Muscle of arm (tissue), 12 donors: ENCODE results near the gene SAE1. TPM values are rescaled to one million over a fixed set of nuclear protein-coding genes. Genes with fewer than 3 reads are reported as not detected.
"Not testable (repeated sequence)": the region's sequence is repeated elsewhere in the genome, so short reads cannot be mapped to it uniquely, and the experiment has no call there.

Experiments used
- DNase-seq: peaks from one replicate; pipeline ENCODE4 v3.0.0-alpha.2; 2013
- polyA plus RNA-seq, 12 donors: library from polyadenylated mRNA; unstranded; fragments of 120-200 nt; gene quantifications; one replicate each; pipeline ENCODE4 v1.2.1, GENCODE V29; 2013; ENCODE audit not compliant: insufficient read length in 12 of 12

SAE1 gene
- polyA plus RNA-seq, 12 donors, result 53.5 to 94.9 (median 76.7) TPM; not detected in 1

DNA sequence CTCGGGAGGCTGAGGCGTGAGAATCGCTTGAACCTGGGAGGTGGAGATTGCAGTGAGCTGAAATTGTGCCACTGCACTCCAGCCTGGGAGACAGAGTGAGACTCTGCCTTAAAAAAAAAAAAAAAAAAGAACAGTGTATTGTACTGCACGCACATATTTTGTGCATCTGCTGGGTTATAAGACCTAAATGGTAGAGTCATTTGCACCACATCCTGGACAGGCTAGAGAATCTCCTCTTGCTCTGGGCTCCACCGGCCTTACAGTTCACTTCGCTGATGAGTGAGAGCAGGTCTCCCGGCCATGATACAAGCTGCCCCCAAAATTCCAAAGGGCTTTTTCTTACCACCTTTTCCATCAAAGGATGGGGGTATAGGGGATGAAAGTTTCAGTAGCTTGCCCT is 7.2 kb upstream of the SAE1 start:
- DNase-seq, result no peak

DNA sequence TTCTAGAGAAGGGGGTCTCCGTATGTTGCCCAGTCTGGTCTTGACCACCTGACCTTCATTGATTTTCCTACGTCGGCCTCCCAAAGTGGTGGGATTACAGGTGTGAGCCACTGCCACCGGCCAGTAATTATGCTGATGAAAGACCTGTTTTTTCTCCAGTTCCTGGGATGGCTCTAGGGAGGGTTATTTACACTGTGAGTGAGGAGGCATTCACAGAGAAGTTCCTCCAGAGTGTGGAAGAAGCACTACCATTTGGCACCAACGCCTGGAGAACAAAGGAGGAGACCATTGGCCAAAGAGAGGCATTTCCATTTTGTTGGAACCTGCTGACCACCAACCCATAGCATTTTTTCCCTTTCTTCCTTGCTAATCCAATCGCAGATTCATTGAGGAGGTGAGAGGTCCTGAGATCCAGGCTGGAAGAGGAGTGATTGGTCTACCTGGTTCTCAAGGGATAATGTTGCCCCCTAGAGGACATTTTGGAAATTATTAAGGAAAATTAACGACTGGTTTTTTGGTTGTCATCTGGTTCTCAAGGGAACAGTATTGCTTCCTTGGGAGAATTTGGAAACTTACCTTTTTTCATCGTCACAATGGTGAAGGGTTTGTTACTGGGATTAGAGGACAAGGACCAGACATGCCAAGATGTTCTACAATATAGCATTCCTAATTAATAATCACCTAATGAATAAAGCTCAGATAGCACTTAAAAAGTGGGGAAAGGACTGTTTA is 5.5 kb upstream of the SAE1 start:
- peak; percentile 71 for DNase-seq

DNA sequence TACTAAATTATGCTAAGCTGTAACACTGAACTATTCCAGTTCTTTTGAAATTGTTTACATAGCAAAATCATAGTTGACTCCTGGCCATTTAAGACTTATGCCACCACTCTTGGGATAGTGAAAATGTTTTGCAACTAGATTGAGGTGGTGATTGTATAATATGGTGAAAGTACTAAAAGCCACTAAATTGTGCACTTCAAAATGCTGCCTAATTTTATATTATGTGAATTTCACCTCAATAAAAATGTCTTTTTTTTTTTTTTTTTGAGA is 5.0 kb upstream of the SAE1 start:
- DNase-seq, result no peak

DNA sequence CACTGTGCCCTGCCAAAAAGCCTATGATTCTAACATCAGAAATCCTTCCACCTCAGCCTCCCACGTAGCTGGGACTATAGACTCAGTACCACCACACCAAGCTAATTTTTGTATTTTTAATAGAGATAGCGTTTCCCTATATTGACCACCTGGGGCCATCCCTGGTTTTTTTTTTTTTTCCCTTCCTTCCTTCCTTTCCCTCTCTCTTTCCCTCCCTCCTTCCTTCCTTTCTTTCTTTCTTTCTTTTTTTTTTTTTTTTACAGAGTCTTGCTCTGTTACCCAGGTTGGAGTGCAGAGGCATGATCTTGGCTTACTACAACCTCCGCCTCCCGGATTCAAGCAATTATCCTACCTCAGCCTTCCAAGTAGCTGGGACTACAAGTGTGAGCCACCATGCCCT is 1.1 kb upstream of the SAE1 start:
- no peak for DNase-seq

DNA sequence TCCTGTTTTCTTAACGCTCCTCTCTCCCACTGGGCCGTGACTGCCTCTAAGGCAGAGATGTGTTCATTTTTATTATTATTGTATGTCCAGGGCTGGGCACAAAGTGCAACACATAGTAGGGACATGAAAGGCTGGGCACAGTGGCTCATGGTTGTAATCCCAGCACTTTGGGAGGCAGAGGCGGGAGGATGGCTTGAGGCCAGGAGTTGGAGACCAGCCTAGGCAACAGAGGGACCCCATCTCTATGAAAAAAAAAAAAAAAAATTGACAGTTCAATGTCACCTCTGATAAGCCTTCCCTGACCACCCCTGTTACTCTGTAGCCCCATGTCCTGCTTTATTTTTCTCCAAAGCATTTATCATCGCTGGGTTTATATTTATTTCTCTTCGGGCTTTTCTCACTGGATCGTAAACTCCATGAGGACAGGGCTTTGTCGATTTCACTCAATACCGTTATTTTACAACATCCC is 481 bp upstream of the SAE1 start:
- DNase-seq, result no peak

DNA sequence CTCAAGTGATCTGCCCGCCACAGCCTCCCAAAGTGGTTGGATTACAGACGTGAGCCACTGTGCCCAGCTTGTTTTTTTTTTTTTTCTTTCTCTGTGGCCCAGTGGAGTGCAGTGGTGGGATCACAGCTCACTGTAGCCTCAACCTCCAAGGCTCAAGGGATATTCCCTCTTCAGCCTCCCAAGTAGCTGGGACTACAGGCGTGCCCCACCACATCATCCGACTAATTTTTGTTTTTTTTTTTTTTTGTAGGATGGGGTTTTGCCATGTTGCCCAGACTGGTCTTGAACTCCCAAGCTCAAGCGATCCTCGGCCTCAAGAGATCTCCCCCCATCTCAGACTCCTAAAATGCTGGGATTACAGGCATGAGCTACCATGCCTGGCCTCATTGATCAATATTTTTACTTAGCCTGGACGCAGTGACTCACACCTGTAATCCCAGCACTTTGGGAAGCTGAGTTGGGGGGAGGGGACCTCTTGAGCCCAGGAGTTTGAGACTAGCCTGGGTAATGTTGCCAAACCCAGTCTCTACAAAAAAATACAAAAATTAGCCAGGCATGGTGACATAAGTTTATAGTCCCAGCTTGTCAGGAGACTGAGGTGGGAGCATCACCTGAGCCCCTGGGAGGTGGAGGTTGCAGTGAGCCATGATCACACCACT is 1.7 kb downstream of the SAE1 start:
- DNase-seq, result no peak

DNA sequence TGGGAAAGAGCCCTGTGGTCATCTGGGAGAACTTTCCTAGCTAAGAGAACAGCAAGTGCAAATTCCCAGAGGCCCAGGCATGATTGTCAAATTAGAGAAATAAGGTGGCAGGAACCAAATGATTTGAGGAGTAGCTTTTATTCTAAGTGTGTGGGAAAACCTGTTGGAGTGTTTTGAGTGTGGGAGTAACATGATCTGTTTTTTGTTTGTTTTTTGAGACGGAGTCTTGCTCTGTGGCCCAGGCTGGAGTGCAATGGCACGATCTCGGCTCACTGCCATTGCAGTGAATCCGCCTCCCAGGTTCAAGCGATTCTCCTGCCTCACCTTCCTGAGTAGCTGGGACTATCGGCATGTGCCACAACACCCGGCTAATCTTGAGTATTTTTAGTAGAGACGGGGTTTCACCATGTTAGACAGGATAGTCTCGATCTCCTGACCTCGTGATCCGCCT is 2.4 kb downstream of the SAE1 start:
- no peak for DNase-seq

DNA sequence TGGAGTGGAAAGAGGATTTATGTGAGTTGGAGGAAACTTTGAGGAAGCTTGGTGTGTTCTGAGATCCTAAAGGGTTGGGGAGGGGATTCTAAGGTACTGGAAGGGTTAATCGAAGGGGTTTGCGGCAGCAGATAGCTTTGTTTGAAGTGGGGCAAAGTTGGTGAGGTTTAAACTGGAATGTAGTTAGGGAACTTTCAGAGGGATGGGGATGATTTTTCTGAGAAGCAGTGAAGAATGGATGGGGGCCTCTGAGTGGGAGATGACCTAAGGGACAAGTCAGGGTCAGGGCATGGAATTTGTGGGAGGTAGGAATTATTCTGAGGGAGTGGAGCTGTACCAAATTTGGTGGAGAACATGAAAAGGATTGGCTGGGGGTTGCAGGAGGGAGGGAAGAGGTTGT is 3.9 kb downstream of the SAE1 start:
- no peak for DNase-seq

DNA sequence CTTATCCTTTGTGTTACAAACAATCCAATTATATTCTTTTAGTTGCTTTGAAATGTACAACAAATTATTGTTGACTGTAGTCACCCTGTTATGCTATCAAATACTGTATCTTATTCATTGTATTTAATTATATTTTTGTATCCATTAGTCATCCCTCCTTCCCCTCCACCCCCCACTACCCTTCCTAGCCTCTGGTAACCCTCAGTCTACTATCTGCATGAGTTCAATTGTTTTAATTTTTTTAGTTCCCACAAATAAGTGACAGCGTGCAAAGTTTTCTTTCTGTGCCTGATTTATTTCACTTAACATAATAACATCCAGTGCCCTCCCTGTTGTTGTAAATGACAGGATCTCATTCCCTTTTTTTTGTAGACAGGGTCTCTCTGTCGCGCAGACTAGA is 4.5 kb downstream of the SAE1 start:
- no peak for DNase-seq

DNA sequence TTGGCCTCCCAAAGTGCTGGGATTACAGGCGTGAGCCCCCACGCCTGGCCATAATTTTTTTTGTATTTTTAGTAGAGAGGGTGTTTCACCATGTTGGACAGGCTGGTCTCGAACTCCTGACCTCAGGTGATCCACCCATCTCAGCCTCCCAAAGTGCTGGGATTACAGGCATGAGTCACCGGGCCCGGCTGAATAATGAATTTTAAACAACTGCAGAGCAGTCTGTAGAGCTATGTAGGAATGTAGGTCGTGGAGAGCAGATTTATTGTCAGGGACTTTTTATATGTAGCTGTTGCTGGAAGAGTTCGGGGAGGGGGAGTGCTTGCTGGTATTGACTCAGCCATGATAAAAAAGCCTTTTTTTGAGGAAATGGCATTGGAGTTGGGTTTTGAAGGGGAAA is 10.6 kb downstream of the SAE1 start:
- not testable (repeated sequence) for DNase-seq

DNA sequence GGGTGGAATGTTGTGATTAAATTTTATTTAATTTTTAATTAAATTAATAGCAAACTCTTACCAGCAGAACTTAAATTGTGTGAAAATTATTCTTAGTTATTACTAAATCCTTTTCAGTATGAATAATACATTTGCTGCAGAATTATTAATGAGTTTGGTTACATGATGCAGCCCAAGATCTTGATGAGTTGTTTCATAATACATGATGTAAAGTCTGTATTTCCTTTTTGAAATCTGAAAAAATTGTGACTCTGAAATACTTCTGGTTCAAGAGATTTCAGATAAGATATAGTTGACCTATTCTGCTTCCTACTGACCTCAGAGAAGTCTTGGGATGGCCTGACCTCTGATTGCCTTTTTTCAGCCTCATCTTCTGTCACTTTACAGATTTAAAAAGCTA is 11.1 kb downstream of the SAE1 start:
- no peak for DNase-seq

DNA sequence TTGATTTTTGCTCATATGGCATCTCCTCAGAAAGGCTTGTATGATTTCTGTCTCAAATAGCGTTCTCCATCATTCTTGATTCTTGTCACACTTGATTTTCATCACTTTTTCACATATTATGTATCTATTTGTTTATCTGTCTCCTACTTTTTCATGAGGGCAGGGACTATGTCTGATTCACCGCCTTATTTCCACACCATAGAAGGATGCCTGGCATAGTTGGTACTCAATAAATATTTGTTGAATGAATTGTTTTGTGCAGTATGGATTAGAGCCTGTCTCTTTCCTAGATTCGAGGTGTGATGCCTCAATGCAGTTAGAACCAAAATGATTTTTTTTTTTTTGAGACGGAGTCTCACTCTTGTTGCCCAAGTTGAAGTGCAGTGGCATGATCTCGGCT is 12.1 kb downstream of the SAE1 start:
- DNase-seq, result no peak

DNA sequence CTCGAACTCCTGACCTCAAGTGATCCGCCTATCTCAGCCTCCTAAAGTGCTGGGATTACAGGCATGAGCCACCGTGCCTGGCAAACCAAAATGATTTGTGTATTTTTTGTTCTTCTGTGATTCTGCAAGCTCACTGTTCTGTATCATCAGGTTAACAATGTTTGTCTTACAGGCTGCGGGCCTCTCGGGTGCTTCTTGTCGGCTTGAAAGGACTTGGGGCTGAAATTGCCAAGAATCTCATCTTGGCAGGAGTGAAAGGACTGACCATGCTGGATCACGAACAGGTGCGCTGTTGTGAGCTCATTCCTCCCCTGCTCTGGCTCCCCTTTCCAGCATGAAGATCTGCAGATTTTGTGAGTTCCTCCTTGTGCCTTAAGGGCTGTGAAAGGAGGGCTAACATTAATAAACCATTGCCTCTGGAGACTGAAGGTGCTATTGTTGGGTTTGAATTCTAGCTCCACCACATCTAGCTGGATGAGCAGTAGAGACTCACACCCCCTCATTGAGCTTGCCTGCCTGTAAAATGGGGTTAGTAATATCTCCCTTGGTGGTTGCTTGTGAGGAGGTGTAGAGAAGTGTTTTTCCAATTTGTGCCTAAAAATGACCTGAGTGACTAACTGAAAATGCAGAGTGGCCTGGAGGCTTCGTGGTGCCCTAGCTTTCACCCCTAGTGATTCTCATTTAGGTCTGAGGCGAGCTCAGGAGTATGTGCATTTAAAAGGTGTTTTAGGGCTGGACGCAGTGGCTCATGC is 12.9 kb downstream of the SAE1 start:
- DNase-seq, result no peak

DNA sequence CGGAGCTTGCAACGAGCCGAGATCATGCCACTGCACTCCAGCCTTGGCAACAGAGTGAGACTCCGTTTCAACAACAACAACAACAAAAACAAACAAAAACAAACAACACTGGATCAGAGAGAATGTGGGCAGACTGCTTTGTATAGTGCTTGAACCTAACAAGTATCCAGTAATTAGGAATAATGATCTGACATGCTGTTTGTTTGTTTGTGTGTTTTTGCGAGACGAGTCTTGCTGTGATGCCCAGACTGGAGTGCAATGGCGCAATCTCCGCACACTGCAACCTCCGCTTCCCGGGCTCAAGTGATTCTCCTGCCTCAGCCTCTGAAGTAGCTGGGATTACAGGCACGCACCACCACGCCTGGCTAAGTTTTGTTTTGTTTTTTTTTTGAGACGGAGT is 14.0 kb downstream of the SAE1 start:
- no peak for DNase-seq

DNA sequence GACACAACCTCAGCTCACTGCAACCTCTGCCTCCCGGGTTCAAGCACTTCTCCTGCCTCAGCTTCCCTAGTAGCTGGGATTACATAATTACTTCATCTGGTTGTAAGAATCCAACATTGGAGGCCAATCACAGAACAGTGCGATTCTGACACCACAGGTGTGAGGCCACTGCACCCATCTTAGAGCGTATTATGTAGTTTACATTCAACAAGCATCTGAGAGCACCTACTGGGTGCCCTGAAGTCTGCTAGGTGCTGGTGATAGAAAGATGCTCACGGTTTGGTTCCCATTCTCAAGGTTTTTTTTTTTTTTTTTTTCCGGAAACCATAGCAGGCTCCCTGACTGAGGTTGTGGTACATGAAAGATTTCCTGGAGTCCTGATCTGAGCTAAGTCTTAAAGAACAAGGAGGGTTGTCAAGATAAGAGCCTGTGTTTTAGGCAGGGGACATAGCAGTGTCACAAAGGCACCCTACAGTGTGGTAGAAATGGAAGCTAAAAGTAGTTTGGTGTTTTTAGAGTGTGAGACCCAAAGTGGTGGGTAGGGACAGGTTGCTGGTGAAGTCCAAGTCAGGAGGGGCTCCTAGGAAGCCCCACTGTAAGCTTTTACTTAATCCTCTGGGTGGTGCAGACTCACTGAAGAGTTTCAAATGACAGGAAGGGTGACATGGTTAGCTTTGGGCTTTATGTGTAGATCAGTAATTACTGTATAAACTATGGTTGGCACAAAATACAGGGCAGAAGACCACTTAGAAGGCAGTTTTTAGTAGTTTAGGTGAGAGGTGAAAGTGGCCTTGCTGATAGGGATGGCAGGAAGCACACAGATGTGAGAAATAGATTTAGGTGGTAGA is 15.2 kb downstream of the SAE1 start:
- DNase-seq, result no peak

DNA sequence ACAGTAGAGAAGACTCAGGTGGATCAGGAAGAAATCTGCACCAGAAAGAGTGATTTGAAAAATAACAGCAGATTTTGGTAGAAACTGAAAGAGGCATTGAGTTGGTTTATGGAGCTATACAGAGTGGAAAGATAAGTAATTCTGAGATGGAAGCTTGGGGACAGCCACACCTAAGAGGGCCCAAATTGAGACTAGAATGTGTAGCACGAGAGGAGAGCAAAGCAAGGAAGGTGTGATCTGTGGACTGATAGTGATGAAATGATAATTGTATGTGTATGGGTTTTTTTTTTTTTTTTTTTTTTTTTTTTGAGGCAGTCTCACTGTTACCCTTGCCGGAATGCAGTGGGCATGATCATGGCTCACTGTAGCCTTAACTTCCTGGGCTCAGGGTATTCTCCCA is 16.3 kb downstream of the SAE1 start:
- no peak for DNase-seq

DNA sequence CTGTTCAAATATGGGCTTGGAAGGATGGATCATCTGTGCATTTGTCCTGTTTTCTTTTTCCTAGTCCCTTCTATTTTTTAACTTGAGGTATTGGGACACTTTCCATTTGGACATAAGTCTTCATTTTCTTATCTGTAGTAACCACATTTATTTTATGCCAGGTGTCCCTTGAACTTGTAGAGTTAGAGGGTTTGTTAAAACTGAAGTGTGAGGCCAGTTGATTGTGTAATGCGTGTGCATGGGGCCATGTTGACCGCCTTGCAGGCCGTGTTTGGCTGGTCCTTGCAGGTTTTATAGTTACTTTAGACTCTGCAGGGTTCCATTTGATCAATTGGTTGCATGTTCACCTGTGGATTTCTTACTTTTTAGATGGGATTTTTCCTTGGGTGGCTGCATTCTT is 21.0 kb downstream of the SAE1 start:
- no peak for DNase-seq

DNA sequence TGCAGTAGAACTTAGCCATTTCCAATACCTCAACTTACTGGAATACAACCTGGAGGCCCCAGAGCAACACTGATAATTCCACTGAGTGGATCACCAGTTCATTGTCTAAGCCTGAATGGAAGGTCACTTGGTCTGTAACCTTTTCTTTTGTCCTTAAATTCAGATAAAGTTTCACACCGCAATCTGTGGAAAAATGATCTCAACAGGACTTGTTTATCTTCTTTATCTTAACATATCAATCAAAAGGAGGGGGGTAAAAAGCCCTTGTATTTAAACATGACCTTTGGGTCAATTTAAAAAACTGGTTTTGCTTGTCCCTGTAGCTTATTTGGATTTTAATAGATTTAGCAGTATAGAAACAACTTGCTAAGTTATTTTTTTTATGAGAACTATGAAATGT is 21.6 kb downstream of the SAE1 start:
- DNase-seq, result no peak

DNA sequence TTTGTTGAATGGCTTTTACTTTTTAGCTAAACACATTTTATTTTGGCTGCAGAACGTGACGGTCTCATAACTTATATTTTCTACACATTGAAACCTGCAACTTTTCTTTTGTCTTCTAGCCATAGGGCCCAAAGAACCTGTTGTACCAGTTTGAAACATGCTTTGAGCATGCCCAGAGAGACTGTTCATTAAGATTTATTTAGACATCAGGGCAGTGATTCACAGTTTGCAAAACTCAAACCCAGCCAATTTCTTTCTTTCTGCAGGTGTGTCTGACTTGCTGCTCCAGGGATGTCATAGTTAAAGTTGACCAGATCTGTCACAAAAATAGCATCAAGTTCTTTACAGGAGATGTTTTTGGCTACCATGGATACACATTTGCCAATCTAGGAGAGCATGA is 22.0 kb downstream of the SAE1 start:
- no peak for DNase-seq

DNA sequence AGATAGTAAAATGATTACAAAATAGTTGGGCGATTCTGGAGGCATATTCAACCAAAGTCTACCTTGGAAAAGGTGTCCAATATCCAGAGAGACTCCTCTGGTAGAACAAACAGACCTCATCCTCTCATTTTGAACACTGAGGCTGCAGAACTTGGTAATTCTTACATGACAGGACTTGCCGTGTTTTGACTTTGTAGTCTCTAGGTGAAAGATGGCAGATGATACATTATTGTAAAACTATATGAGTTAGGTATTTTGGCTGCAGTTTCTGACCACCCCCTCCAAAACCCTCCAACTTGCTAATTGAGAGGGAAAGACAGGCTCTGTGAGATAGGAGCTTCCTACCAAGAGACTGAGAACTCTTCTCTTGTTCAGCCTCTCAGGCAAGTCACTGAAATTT is 22.6 kb downstream of the SAE1 start:
- no peak for DNase-seq

DNA sequence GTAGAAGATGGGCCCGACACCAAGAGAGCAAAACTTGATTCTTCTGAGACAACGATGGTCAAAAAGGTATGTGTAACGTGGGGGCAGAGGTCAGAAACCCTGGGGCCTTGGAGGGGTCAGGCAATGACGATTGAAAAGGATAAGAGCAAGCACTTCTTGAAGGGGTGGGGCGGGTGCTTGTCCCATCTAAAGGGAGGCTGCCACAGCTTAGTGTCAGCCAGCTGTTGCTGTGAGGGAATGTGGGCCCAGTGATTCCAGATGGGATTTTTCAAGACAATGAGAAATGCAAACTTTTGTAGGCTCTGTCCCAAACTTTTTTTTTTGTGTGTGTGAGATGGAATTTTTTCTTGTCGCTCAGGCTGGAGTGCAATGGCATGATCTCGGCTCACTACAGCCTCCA is 24.5 kb downstream of the SAE1 start:
- DNase-seq, result no peak

DNA sequence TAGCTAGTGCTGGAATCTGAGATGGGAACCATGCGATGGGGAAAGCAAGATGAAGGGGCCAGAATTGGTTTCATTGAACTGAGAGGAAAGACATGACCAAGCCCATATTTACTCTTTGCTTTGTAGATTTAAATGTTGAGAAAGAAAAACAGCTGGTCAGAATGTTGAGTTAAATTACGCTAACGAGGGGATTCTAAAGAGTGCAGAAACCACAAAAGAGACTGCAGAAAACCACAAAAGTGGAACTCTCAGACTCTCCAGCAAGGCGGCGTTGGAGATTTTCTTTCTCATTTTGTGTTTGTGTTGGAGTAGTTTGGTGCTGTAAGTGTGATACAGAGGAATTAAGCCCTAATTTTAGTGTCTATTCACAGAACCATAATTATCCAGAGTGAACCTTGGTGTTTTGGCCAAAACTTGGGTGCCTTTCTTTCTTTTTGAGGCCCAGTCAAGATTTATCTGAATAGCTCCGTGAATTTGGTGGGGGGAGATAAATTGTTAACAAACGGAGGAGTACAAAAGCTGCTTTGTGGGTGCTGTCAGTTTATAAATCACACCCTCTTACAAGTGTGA is 26.3 kb downstream of the SAE1 start:
- DNase-seq, result no peak
